Heart left ventricle (tissue), 16 donors: ENCODE data around the gene LMAN2L. TPM values are rescaled to one million over a fixed set of nuclear protein-coding genes. Genes with fewer than 3 reads are reported as not detected.

Source experiments
- ATAC-seq, 4 donors: fragments of 200-7000 bp; cut with Tn5 transposase; one replicate each; pipeline ENCODE4 v1.9.1; 2020 to 2022; ENCODE audit warnings: moderate library complexity in 4 of 4, mild to moderate bottlenecking in 3 of 4, moderate number of reproducible peaks in 1 of 4
- DNase-seq, 5 donors: peaks; one replicate each; pipeline ENCODE4 v3.0.0-alpha.2; 2020
- H3K27ac ChIP-seq, 12 donors: fragments of 200-600 bp; sonication (generic) in 4 of 12; one replicate each; pipeline versions ENCODE4 v1.5.0 to v1.8.0; 2016 to 2022; ENCODE audit warnings: mild to moderate bottlenecking in 2 of 12
- H3K27me3 ChIP-seq, 9 donors: fragments of 200-600 bp; sonication (generic) in 2 of 9; one replicate each; pipeline versions ENCODE4 v1.5.1 to v1.8.0; 2016 to 2022; ENCODE audit warnings: mild to moderate bottlenecking in 3 of 9
- H3K36me3 ChIP-seq, 9 donors: fragments of 200-600 bp; sonication (generic) in 2 of 9; one replicate each; pipeline versions ENCODE4 v1.5.0 to v1.8.0; 2018 to 2022; ENCODE audit warnings: mild to moderate bottlenecking in 2 of 9
- H3K4me1 ChIP-seq, 12 donors: fragments of 200-600 bp; sonication (generic) in 4 of 12; one replicate each; pipeline versions ENCODE4 v1.5.0 to v1.8.0; 2016 to 2022; ENCODE audit warnings: mild to moderate bottlenecking in 3 of 12
- H3K4me3 ChIP-seq, 12 donors: fragments of 200-600 bp; sonication (generic) in 4 of 12; one replicate each; pipeline versions ENCODE4 v1.5.0 to v1.8.0; 2017 to 2022; ENCODE audit warnings: mild to moderate bottlenecking in 9 of 12, moderate library complexity in 4 of 12
- H3K9me3 ChIP-seq, 12 donors: fragments of 200-600 bp; sonication (generic) in 4 of 12; one replicate each; pipeline versions ENCODE4 v1.5.0 to v1.8.0; 2016 to 2022; ENCODE audit warnings: mild to moderate bottlenecking in 1 of 12
- CTCF ChIP-seq, 12 donors: fragments of 200-600 bp; sonication (generic) in 4 of 12; IDR thresholded peaks; one replicate each; pipeline versions ENCODE4 v1.5.0 to v1.8.0; 2018 to 2022; ENCODE audit warnings: antibody characterized with exemption in 12 of 12, mild to moderate bottlenecking in 5 of 12
- POLR2A ChIP-seq, 2 donors: fragments of 450-650 bp; IDR thresholded peaks; one replicate each; pipeline ENCODE4 v1.6.1; 2017; ENCODE audit warnings: antibody characterized with exemption in 2 of 2, mild to moderate bottlenecking in 2 of 2, moderate library complexity in 2 of 2
- WGBS, 4 donors: extraction: QIAGEN DNeasy Blood & Tissue Kit in 2 of 4; methylation state at CpG; one replicate each; pipeline versions ENCODE4 v1.1.5 to v1.1.7; 2013 to 2018; 5-methylcytosine and 5-hydroxymethylcytosine counted together
- intact Hi-C, 10 donors: fragments of 100-400 bp; cut with DNase I; formaldehyde crosslinking; loops; one replicate each; pipeline versions ENCODE4 v1.11.1 to v1.14.2; 2022
- polyA plus RNA-seq, 2 donors: library from polyadenylated mRNA; stranded (reverse); fragments of 200-250 nt; gene quantifications; one replicate each; pipeline ENCODE4 v1.2.3, GENCODE V29; 2013
- total RNA-seq, 9 donors: library from RNA; depleted of rRNA in 2 of 9; stranded (reverse); fragments of >200 nt in 2 of 9; fragmentation: NEBNext Ultra II Directional in 3 of 9; extraction: Animal tissue kit (Norgen Biotek cat#: 25700) in 3 of 9; gene quantifications; one replicate each; pipeline versions ENCODE4 v1.1.0 to v1.2.4, GENCODE V29; 2016 to 2023
- donor health status: ischemic (EF 13 %, LVEDD 7.1; RV severe dilation, severe dysfunction).
- donor health status: healthy with polysubstance abuse.
- donor health status: DM: no; HTN: yes; CAD: no.
- donor health status: DM: no; HTN: no; CAD: no.
- donor health status: ischemic (EF 25% LVEDD 6.9; RV normal size, moderate dysfunction).
- donor health status: ischemic (EF 25% LVEDD 5.7; RV mildly dilated, moderate dysfunction).
- donor health status: healthy.
- donor health status: DM: yes; HTN: yes; CAD: no.
- donor health status: ischemic (EF 35%, LVEDD 5.7; RV mildly dilated, moderate dysfunction).
- donor health status: nonischemic (EF 11% LVEDD 7.7; RV severe dilation, severe dysfunction).
- donor health status: DM: yes; HTN: yes; CAD: no.
- donor health status: PGD.
- donor health status: ischemic (EF 29% LVEDD 5.4; RV normal size, mild dysfunction).
- donor health status: nonischemic (EF 23%, LVEDD 6.1; RV moderate dilation, normal function).

Gene LMAN2L
- total and polyA plus RNA-seq, 11 donors: 11.3 to 38.5 (median 20.5) TPM

- intact Hi-C loops: loop anchor here in 9 of 10 donors (5.0 to 10.0 kb wide), 4 partner anchors 90 to 227 kb away; partner anchors contain the start of genes KANSL3 (in 6 of the 9) and FER1L5 (in 3 of the 9)
- peaks cover 0 to 71% (median 61%) of the 10 kb centered on the region in 9 donors for H3K36me3 ChIP-seq
- H3K9me3 ChIP-seq: no peaks in the 10 kb centered on the region
- whole genome bisulfite sequencing, 4 donors: 67 to 83% (median 76%) methylated on average over 8 of the region's 8 CpGs
- no peak overlapping the region for H3K4me3 ChIP-seq
- ATAC-seq (no peak), DNase-seq (no peak)
- peaks cover 0 to 52% (median 33%) of the 10 kb centered on the region in 12 donors for H3K4me1 ChIP-seq
- H3K27ac ChIP-seq: peak overlapping the region in 1 of 12 donors; percentile 9
- no peaks in the 10 kb centered on the region for H3K27me3 ChIP-seq
- no peak for TF ChIP-seq POLR2A (IDR thresholded peaks at IDR 0.05)
- TF ChIP-seq CTCF (IDR thresholded peaks at IDR 0.05): no peak
These were observed 4.8 kb downstream of the LMAN2L start for GRCh38 chr2:96734880-96735583.

GRCh38 chr2:96733931-96734330 lies 5.9 kb downstream of the LMAN2L start:
- Histone ChIP-seq H3K9me3 (no peaks in the 10 kb centered on the region), H3K36me3 (peaks cover 0 to 82% (median 71%) of the 10 kb centered on the region in 9 donors), H3K27me3 (no peaks in the 10 kb centered on the region), H3K27ac (peak overlapping the region in 3 of 12 donors; percentile 8 to 21 (median 15)), H3K4me3 (no peak overlapping the region), H3K4me1 (peaks cover 0 to 57% (median 28%) of the 10 kb centered on the region in 12 donors)
- intact Hi-C loops: loop anchor here in 7 of 10 donors (10.0 kb wide), 2 partner anchors 89 to 99 kb away; partner anchors contain the start of genes KANSL3 (in 4 of the 7) and FER1L5 (in 3 of the 7)
- DNase-seq: no peak
- peak in 3 of 4 donors; percentile 41 to 72 (median 68) for ATAC-seq
- TF ChIP-seq POLR2A (IDR thresholded peaks at IDR 0.05): no peak
- TF ChIP-seq CTCF (IDR thresholded peaks at IDR 0.05): no peak
- WGBS, 4 donors: 61 to 73% (median 68%) methylated on average over 3 of the region's 3 CpGs

- WGBS, 4 donors: 87 to 93% (median 92%) methylated on average over 2 of the region's 2 CpGs
These were observed 9.7 kb downstream of the LMAN2L start for GRCh38 chr2:96730212-96730611.

More at GRCh38 chr2:96730212-96730611, 9.7 kb downstream of the LMAN2L start:
- H3K9me3 ChIP-seq: no peaks in the 10 kb centered on the region
- no peak overlapping the region for H3K27ac ChIP-seq
- no peak overlapping the region for H3K4me3 ChIP-seq
- DNase-seq: no peak
- ATAC-seq: no peak
- intact Hi-C loops: loop anchor here in 7 of 10 donors (10.0 kb wide), 2 partner anchors 85 to 95 kb away; partner anchors contain the start of genes KANSL3 (in 4 of the 7) and FER1L5 (in 3 of the 7)
- TF ChIP-seq POLR2A (IDR thresholded peaks at IDR 0.05) (no peak), CTCF (IDR thresholded peaks at IDR 0.05) (no peak)
- H3K4me1 ChIP-seq: peaks cover 0 to 30% (median 11%) of the 10 kb centered on the region in 12 donors
- H3K36me3 ChIP-seq: peaks cover 0 to 99% (median 88%) of the 10 kb centered on the region in 9 donors
- no peaks in the 10 kb centered on the region for H3K27me3 ChIP-seq
